PFSK-1 (cell line): ENCODE data around the gene ESPNL.

Experiments used
- FOXP2 ChIP-seq: optimal IDR thresholded peaks from 2 replicates; pipeline ENCODE3; 2011; ENCODE audit warnings: borderline replicate concordance, control low read depth, inconsistent platforms; ENCODE audit not compliant: insufficient read depth; ENCODE audit errors: extremely low read length, extremely low read depth
- POLR2AphosphoS5 ChIP-seq: IDR thresholded peaks from 2 replicates; pipeline ENCODE4 v1.6.1; 2012; ENCODE audit warnings: low read depth, mild to moderate bottlenecking, control low read depth, low read length, moderate library complexity
- SIN3A ChIP-seq: IDR thresholded peaks from 2 replicates; pipeline ENCODE4 v1.6.1; 2012; ENCODE audit warnings: mild to moderate bottlenecking, low read length, moderate library complexity, borderline replicate concordance; ENCODE audit not compliant: insufficient read depth
- TAF1 ChIP-seq: IDR thresholded peaks from 2 replicates; pipeline ENCODE4 v1.6.1; 2012; ENCODE audit warnings: low read length, control low read depth, borderline replicate concordance; ENCODE audit not compliant: insufficient read depth
- TF ChIP-seq, protein P1 (sequence below), 2 experiments: IDR thresholded peaks; 2 replicates each; pipeline versions ENCODE4 v1.6.1 to v1.8.0; 2011 to 2012; ENCODE audit warnings: low read depth in 2 of 2, low read length in 2 of 2, control low read depth in 1 of 2, inconsistent platforms in 1 of 2, mild to moderate bottlenecking in 1 of 2, moderate library complexity in 1 of 2; ENCODE audit not compliant: insufficient read depth in 1 of 2

The ESPNL gene

DNA sequence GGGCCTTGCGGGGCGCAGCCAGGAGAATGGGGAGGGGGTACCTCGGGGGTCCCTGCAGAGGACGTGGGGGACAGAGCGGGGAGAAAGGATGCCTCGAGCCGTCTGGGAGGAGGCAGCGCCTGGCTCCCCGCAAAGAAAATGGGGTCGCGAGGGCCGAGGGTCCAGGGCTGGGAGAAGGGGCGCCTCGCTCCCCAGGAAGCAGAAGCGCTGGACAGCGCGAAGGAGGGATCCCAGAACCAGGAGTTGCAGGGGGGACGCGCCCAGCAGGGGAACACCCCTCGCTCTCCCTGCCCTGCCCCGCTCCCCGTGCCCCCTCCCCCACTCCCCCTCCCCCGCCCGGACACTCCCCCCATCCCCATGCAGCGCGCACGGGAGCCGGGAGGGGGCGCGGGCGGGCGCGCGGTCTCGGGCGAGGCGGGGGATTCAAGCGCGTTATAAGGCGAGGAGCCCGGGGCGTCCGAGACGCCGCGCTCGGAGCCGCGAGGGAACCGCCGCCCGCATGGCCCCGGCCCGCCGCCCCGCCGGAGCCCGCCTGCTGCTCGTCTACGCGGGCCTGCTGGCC lies 58.5 kb downstream of the ESPNL start, which contains the start of gene ERFE:
Gene ERFE, plus strand, starts transcription at position 462 of the 562 bp plus-strand sequence. Its CDS starts 38 bp downstream, at position 500.
- TF ChIP-seq, protein P1, sequence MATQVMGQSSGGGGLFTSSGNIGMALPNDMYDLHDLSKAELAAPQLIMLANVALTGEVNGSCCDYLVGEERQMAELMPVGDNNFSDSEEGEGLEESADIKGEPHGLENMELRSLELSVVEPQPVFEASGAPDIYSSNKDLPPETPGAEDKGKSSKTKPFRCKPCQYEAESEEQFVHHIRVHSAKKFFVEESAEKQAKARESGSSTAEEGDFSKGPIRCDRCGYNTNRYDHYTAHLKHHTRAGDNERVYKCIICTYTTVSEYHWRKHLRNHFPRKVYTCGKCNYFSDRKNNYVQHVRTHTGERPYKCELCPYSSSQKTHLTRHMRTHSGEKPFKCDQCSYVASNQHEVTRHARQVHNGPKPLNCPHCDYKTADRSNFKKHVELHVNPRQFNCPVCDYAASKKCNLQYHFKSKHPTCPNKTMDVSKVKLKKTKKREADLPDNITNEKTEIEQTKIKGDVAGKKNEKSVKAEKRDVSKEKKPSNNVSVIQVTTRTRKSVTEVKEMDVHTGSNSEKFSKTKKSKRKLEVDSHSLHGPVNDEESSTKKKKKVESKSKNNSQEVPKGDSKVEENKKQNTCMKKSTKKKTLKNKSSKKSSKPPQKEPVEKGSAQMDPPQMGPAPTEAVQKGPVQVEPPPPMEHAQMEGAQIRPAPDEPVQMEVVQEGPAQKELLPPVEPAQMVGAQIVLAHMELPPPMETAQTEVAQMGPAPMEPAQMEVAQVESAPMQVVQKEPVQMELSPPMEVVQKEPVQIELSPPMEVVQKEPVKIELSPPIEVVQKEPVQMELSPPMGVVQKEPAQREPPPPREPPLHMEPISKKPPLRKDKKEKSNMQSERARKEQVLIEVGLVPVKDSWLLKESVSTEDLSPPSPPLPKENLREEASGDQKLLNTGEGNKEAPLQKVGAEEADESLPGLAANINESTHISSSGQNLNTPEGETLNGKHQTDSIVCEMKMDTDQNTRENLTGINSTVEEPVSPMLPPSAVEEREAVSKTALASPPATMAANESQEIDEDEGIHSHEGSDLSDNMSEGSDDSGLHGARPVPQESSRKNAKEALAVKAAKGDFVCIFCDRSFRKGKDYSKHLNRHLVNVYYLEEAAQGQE (IDR thresholded peaks at IDR 0.05; ENCODE audit: insufficient read depth in 1 of 2, low read depth in 2 of 2, low read length in 2 of 2), result no peak
- no peak for TF ChIP-seq SIN3A
- TF ChIP-seq FOXP2, result no peak
- TF ChIP-seq POLR2AphosphoS5, result no peak
- TF ChIP-seq TAF1, result no peak

DNA sequence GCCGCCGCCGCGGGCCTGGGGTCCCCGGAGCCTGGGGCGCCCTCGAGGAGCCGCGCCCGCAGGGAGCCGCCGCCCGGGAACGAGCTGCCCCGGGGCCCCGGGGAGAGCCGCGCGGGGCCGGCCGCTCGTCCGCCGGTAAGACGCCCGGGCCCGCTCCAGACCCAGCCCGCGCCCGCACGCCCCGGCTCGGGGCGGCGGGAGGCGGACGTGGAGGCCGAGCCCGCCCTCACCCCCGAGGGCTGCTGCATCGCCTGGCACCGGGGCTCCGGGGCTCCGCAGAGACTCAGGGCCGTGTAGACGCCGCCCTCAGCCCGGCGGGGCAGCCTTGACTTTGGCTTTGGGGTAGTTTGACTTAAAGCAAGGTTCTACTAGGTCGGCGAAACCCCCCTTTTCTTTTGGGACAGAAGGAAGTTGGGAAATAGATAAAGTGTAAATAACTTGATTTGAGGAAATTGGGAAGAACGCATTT lies 59.0 kb downstream of the ESPNL start:
- TF ChIP-seq, protein P1 (IDR thresholded peaks at IDR 0.05; ENCODE audit: insufficient read depth in 1 of 2, low read depth in 2 of 2, low read length in 2 of 2), result no peak
- no peak for TF ChIP-seq SIN3A
- no peak for TF ChIP-seq TAF1
- no peak for TF ChIP-seq POLR2AphosphoS5
- TF ChIP-seq FOXP2, result no peak

DNA sequence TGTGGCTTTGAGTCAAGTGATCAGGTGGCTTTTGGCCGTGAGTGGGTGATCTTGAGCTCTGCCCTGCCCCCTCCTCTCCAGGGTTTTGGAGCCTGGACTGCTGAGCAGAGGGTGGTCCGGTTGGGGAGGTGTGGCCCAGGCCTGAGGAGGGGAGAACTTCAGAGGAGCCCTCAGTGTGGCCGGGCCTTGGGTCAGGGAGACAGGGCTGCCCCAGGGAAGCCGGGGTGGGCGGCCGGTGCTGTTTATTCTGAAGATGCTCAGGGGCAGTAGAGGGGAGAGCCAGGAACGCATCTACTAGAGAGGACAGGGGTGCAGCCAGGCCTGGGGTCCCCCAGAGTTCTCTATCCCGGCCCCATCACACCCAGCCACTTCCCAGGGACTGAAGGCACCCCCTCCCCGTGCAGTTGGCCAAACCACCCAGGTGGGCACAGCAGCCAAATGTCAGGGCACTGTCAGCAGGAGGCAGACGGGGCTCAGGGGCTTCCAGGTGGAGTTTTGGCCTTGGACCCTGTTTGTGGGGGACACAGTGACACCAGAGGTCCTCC lies 59.6 kb downstream of the ESPNL start:
- TF ChIP-seq, protein P1 (IDR thresholded peaks at IDR 0.05; ENCODE audit: insufficient read depth in 1 of 2, low read depth in 2 of 2, low read length in 2 of 2), result no peak
- TF ChIP-seq SIN3A (no peak), FOXP2 (no peak), POLR2AphosphoS5 (no peak), TAF1 (no peak)

DNA sequence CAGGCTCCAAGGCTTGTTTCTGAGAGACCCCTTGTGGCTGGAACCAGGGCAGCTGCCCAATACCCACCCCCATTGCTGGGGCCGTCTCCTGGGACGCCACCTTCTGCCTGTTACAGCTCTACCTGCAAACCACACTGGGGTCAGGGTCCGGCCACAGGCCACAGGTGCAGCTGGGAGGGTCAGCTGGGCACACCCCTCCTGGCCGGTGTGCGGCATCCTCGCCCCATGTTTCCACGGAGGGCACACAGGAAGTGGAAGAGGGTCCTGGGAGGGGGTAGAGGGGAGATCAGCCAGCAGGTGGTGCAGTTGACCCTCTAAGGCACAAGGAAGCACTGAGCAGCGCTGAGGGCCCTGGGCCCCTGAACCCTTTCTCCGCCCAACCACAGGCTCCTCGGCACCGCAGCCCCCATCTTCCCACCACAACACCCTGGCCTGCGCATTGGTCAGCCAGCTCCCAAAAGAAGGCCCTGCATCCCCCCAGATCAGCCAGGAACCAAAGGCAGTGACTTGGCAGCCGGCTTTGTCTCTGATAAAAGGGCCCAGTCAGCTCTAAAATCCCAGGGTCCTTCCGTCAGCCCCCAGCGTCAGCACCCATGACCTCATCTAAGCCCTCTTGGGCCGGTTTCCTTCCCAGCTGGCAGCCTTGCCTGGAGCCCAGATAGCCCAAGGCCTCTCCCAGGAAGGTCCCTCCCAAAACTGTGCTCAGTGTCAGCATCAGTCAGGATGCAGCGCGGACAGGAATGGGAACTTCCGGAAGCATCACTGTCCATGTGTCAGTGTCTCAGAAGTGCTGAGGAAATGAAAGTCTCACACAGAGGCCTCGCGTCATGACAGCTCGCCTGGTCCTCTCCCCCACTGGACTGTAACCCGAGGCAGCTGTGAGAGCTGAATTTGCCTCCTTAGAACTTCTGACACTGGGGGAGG lies 60.3 kb downstream of the ESPNL start:
- TF ChIP-seq SIN3A, result no peak
- TF ChIP-seq TAF1, result no peak
- TF ChIP-seq, protein P1 (IDR thresholded peaks at IDR 0.05; ENCODE audit: insufficient read depth in 1 of 2, low read depth in 2 of 2, low read length in 2 of 2), result no peak
- no peak for TF ChIP-seq POLR2AphosphoS5
- TF ChIP-seq FOXP2, result no peak
